HFFc6 (cell line): ENCODE measurements around the gene UBL5. TPM values are rescaled to one million over a fixed set of nuclear protein-coding genes. Genes with fewer than 3 reads are reported as not detected.
"Not testable (repeated sequence)": the region's sequence is repeated elsewhere in the genome, so short reads cannot be mapped to it uniquely, and the experiment has no call there.

Experiments
- DNase-seq: peaks from one replicate; pipeline ENCODE4 v3.0.0-alpha.2; 2018
- H3K27ac Mint-ChIP-seq: 2 replicates; pipeline ENCODE4 v1.8.0; 2020; ENCODE audit warnings: mild to moderate bottlenecking, mixed read lengths
- H3K27me3 Mint-ChIP-seq: 2 replicates; pipeline ENCODE4 v1.8.0; 2021; ENCODE audit warnings: mild to moderate bottlenecking, moderate library complexity, mixed read lengths; ENCODE audit not compliant: insufficient read depth
- H3K36me3 Mint-ChIP-seq: 2 replicates; pipeline ENCODE4 v1.8.0; 2021; ENCODE audit warnings: low read depth, mixed read lengths
- H3K4me1 Mint-ChIP-seq: 2 replicates; pipeline ENCODE4 v1.8.0; 2020; ENCODE audit warnings: low read depth, mixed read lengths
- H3K4me3 Mint-ChIP-seq: 2 replicates; pipeline ENCODE4 v1.8.0; 2020; ENCODE audit warnings: mild to moderate bottlenecking, moderate library complexity, mixed read lengths
- H3K9me3 Mint-ChIP-seq: 2 replicates; pipeline ENCODE4 v1.8.0; 2020; ENCODE audit warnings: mild to moderate bottlenecking, mixed read lengths
- total RNA-seq, 6 experiments: library from RNA; stranded (reverse); fragmentation: NEBNext Ultra II Directional; extraction: Animal tissue kit (Norgen Biotek cat#: 25700); gene quantifications; 2 replicates in 1 of 6; 3 replicates in 5 of 6; pipeline ENCODE4 v1.2.3, GENCODE V29; 2021
- TF ChIP-seq, protein P1 (sequence below): fragments of 200-600 bp; sonication (generic); IDR thresholded peaks from 2 replicates; pipeline ENCODE4 v1.5.0; 2021; ENCODE audit warnings: antibody characterized with exemption, mild to moderate bottlenecking

UBL5 gene
- total RNA-seq, 6 experiments from 2014 or later: 365 to 483 (median 418) TPM

DNA sequence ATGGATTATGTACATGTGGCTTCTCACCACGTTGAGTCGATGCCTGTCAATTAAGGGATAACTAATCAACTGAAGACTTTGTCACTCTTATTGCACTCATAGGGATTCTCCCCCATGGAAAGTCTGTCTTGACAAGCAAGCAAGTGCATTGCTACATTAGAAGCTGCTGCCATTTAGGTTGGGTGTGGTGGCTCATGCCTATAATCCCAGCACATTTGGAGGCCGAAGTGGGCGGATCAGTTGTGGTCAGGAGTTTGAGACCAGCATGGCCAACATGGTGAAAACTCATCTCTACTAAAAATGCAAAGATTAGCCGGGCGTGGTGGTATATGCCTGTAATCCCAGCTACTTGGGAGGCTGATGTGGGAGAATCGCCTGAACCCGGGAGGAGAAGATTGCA lies 40.9 kb upstream of the UBL5 start:
- Mint-ChIP-seq H3K4me3 (no peak overlapping the region), H3K36me3 (no peaks in the 10 kb centered on the region), H3K4me1 (peaks cover 39% of the 10 kb centered on the region), H3K27me3 (peaks cover 3% of the 10 kb centered on the region), H3K27ac (no peak overlapping the region), H3K9me3 (no peaks in the 10 kb centered on the region)
- no peak for DNase-seq
- TF ChIP-seq, protein P1, sequence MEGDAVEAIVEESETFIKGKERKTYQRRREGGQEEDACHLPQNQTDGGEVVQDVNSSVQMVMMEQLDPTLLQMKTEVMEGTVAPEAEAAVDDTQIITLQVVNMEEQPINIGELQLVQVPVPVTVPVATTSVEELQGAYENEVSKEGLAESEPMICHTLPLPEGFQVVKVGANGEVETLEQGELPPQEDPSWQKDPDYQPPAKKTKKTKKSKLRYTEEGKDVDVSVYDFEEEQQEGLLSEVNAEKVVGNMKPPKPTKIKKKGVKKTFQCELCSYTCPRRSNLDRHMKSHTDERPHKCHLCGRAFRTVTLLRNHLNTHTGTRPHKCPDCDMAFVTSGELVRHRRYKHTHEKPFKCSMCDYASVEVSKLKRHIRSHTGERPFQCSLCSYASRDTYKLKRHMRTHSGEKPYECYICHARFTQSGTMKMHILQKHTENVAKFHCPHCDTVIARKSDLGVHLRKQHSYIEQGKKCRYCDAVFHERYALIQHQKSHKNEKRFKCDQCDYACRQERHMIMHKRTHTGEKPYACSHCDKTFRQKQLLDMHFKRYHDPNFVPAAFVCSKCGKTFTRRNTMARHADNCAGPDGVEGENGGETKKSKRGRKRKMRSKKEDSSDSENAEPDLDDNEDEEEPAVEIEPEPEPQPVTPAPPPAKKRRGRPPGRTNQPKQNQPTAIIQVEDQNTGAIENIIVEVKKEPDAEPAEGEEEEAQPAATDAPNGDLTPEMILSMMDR: no peak

DNA sequence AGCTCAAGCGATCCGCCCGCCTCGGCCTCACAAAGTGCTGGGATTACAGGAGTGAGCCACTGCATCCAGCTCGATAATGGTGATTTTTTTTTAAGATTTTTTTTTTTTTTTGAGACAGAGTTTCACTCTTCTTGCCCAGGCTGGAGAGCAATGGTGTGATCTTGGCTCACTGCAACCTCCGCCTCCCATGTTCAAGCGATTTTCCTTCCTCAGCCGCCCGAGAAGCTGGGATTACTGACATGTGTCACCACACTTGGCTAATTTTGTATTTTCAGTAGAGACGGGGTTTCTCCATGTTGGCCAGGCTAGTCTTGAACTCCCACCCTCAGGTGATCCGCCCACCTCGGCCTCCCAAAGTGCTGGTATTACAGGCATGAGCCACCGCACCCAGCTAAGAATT lies 39.1 kb upstream of the UBL5 start:
- DNase-seq, H3K27me3 Mint-ChIP-seq, H3K36me3 Mint-ChIP-seq, H3K9me3 Mint-ChIP-seq, H3K4me3 Mint-ChIP-seq, H3K27ac Mint-ChIP-seq: not testable (repeated sequence)
- peaks cover 39% of the 10 kb centered on the region for H3K4me1 Mint-ChIP-seq

DNA sequence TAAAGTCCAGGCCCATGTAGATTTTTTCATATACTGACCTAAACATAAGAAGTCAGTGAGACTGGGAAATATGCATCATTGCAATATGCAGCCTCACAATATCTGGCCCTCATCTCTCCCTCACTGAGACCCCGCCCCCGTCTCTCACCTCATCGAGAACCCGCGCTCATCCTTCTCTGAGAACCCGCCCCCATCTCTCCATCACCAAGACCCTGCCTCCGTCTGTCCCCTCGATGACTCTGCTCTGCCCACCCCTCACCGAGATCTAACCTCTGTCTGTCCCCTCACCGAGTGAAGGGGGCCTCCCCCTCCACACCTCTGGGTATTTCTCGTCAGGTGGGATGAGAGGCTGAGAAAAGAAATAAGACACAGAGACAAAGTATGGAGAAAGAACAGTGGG lies 38.7 kb upstream of the UBL5 start:
- peaks cover 36% of the 10 kb centered on the region for H3K4me1 Mint-ChIP-seq
- no peaks in the 10 kb centered on the region for H3K9me3 Mint-ChIP-seq
- no peak for DNase-seq
- no peak overlapping the region for H3K27ac Mint-ChIP-seq
- H3K36me3 Mint-ChIP-seq: no peaks in the 10 kb centered on the region
- no peak overlapping the region for H3K4me3 Mint-ChIP-seq
- TF ChIP-seq, protein P1: no peak
- H3K27me3 Mint-ChIP-seq: peaks cover 3% of the 10 kb centered on the region

GRCh38 chr19:9789579-9789978 lies 38.1 kb upstream of the UBL5 start:
- peaks cover 30% of the 10 kb centered on the region for H3K4me1 Mint-ChIP-seq
- H3K9me3 Mint-ChIP-seq, H3K4me3 Mint-ChIP-seq, H3K36me3 Mint-ChIP-seq, H3K27ac Mint-ChIP-seq, H3K27me3 Mint-ChIP-seq, DNase-seq: not testable (repeated sequence)

GRCh38 chr19:9791073-9791367 lies 36.7 kb upstream of the UBL5 start:
- not testable (repeated sequence) for H3K9me3 Mint-ChIP-seq, H3K36me3 Mint-ChIP-seq, DNase-seq, H3K27me3 Mint-ChIP-seq
- H3K27ac Mint-ChIP-seq: peak overlapping the region; percentile 74
- peak overlapping the region; percentile 88 for H3K4me3 Mint-ChIP-seq
- H3K4me1 Mint-ChIP-seq: peaks cover 23% of the 10 kb centered on the region

GRCh38 chr19:9791552-9792205 lies 36.0 kb upstream of the UBL5 start:
- peak; percentile 85 for DNase-seq
- Mint-ChIP-seq H3K27me3 (peaks cover 3% of the 10 kb centered on the region), H3K9me3 (no peaks in the 10 kb centered on the region), H3K36me3 (no peaks in the 10 kb centered on the region), H3K4me1 (peaks cover 28% of the 10 kb centered on the region), H3K27ac (peak overlapping the region; percentile 74), H3K4me3 (peak overlapping the region; percentile 88)
- TF ChIP-seq, protein P1: no peak

DNA sequence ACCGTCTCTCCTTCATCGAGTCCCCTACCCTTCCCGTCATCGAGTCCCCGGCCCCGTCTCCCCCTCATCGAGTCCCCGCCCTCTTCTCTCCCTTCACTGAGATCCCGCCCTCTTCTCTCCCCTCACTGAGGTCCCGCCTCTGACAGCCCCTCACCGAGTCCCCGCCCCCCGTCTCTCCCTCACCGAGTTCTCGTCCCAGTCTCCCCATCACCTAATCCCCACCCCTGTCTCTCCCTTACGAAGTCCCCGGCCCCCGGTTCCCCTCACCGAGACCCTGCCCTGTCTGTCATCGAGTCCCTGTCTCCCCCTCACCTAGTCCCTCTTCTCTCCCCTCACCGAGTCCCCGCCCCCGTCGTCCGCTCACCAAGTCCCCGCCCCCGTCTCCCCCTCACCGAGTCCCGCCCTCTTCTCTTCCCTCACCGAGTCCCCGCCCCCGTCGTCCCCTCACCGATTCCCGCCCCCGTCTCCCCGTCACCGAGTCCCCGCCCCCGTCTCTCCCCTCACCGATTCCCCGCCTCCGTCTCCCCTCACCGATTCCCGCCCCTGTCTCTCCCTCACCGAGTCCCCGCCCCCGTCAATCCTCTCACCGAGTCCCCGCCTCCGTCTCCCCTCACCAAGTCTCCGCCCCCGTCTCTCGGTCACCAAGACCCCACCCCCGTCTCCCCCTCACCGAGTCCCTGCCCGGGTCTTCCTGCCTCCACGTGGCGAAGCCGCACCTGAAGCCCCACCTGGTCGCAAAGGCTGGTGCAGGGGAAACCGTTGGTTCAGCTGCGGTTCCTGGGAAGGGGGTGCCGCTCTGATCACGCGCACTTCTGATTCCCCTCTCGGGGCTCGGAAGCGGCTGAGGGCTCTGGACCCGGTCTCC lies 35.3 kb upstream of the UBL5 start:
- TF ChIP-seq, protein P1: no peak
- H3K36me3 Mint-ChIP-seq: no peaks in the 10 kb centered on the region
- H3K9me3 Mint-ChIP-seq: no peaks in the 10 kb centered on the region
- peak overlapping the region; percentile 88 for H3K4me3 Mint-ChIP-seq
- peak; percentile 73 for DNase-seq
- H3K4me1 Mint-ChIP-seq: peaks cover 29% of the 10 kb centered on the region
- H3K27me3 Mint-ChIP-seq: peaks cover 3% of the 10 kb centered on the region
- peak overlapping the region; percentile 74 for H3K27ac Mint-ChIP-seq
